ENCODE measurements around the gene KMT2D.
"Not testable (repeated sequence)": the region's sequence is repeated elsewhere in the genome, so short reads cannot be mapped to it uniquely, and the experiment has no call there.

The KMT2D gene

GRCh38 chr12:49088150-49088931 is 27.7 kb upstream of the KMT2D start:
- DNase-seq (ENCODE audit: low read depth in 3 of 3): peak; percentile 39 to 56 (median 46)

DNA sequence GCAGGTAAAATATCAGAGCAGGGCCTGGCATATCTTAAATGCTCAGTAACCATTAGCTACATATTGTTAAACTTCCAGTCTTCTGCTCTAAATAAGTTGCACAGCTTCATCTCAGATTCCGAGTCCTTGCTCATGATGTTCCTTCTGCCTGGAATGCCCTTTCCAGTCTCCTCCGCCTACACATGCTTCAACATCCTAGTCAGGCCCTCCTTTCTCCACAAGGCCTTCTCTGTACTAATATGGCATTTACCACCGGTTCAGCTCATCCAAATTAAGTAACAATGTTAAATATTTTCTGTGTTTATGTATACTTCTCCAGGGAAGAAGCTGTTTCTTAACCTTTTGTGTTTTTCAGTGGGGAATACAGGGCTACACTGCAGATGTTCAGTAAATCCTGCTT is 25.5 kb upstream of the KMT2D start:
- DNase-seq (ENCODE audit: low read depth in 3 of 3): no peak

DNA sequence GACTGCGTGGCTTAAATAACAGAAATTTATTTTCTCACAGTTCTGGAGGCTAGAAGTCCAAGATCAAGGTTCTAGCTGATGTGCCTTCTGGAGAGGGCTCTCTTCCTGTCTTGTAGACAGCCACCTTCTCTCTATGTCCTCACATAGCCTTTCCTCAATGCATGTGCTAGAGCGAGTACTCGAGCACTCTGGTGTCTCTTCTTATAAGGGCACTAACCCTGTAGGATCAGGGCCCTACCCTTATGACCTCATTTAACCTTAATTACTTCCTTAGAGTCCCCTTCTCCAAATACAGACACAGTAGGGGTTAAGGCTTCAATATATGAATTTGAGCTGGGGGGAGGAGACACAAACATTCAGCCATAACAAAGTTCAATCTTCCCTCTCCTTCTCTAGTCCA is 23.8 kb upstream of the KMT2D start:
- DNase-seq (ENCODE audit: low read depth in 3 of 3): no peak

DNA sequence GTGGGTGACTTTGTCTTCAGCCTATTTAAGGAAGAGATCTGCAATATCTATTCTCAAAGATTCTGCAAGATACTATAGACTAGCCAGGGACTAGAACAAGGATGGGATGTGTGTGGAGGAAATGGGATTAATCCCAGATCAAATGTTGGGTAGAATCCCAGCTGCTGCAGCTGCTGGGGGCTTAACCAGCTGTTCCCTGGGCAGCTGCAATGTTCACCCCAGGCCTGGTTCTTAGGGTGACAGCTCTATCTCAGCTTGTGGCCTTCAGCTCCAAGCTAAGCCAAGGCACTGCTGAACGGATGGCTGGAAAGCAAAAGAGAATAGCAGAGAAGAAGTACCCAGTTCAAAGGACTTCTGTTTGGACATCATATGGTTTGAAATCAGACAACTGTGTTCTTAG is 19.2 kb upstream of the KMT2D start:
- no peak for DNase-seq (ENCODE audit: low read depth in 3 of 3)

GRCh38 chr12:49070971-49071370 is 10.4 kb upstream of the KMT2D start:
- no peak for DNase-seq (ENCODE audit: low read depth in 3 of 3)

DNA sequence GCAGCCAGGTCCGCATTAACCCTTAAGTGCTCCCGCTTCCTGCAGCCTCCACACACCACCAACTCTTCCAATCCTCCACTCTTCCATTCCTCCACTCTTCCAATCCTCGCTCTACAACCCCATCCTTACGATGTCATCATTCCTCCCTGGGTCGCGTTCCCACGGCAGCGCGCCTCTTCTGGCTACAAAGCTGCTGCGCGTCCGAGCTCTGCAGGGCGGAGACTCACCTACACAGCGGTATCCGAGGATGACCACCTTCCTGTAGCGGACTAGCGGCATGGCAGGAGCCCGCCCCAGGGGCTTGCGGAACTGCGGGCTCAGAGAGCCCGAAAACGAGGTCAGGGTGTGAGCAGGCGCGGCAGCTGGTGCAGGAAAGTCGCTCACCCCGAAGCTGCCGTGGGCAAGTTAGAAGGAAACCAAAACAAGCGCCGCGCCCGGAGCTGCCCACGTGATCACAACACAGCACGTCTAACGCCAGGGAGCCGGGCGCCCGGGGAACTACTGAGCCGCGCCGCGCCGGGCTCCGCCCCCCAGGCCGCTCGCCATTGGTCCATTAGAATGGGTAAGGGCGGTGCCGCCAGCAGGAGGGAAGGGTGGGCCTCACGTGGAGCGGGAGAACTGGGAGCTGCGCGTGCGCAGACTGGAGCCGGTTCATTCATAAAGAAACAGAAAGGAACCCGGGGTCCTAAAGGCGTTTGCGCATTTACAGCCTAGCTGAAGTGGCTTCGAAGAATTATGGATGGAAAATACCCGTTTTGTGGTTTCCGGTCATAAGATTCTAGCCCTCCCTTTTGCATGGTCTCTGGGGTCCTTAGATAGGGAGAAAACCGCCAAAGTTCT is 9.1 kb upstream of the KMT2D start, which contains the start of gene RHEBL1:
Gene RHEBL1, minus strand, starts transcription at position 473 of the 840 bp plus-strand sequence. Its CDS starts 194 bp downstream, at position 279.
- peak; percentile 96 to 98 (median 98) for DNase-seq (ENCODE audit: low read depth in 3 of 3)

GRCh38 chr12:49068879-49069506 is 8.4 kb upstream of the KMT2D start:
- DNase-seq (ENCODE audit: low read depth in 3 of 3): no peak

DNA sequence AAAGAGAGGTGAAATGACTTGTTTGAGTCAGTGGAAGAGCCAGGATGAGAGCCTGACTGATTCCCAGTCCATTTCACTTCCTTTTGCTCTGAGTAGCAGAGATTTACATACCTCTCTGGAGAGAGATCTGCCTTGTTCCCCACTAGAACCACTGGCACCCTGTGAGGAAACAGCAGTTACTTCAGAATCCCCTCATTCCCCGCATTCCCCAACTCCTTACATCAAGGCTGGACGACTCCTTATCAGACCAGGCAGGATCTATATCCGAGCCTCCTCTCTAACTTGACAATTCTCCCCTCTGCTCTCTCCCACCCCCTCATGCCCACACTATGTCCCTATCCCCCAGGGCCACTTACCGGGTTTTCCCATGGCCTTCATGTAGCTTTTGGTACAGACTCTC is 5.5 kb upstream of the KMT2D start:
- no peak for DNase-seq (ENCODE audit: low read depth in 3 of 3)

GRCh38 chr12:49064767-49065152 is 4.2 kb upstream of the KMT2D start:
- DNase-seq (ENCODE audit: low read depth in 3 of 3): no peak

GRCh38 chr12:49061916-49062315 is 1.3 kb upstream of the KMT2D start:
- not testable (repeated sequence) for DNase-seq (ENCODE audit: low read depth in 3 of 3)

GRCh38 chr12:49061157-49061650 is 610 bp upstream of the KMT2D start:
- DNase-seq (ENCODE audit: low read depth in 3 of 3): no peak

DNA sequence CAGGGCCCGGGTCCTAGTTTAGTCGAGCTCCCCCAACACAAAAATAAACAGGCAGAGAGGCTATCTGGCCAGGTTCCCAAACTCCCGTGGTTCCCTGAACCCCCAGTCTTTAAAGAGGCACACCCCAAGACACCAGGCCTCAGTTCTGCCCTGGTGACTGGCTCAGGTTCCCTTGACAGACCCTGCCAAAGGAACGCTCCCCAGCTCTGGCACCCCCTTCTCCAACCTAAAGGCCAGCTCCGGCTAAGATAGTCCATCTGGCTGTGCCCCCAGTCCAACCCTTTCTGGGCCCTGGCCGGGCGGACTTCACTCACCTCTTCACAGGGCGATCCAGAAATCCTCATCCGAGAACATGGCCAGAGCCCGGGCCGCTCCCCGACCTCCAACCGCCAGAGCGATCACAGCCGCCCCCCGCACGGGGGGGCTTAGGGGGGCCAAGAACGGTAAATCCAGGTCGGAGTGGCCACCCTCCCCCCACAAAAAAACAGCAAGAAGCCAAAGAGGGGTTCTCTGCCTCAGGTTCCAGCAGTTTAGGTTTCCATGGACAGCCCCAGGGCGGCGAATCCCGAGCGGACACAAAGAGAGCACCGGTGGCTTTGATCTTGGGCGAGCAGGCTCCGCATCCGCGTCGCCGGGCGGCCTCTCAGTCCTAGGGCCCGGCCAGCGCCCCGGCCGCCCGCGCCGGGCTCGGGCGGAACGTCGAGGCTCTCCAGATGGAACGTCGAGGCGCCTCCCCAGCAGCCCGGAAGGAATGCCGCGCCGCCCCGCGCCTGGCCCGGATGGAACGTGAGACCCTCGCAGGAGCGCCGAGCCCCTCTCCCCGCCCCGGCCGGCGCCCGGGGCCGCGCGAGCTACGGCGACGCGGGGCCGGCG is 1.1 kb downstream of the KMT2D start:
- DNase-seq (ENCODE audit: low read depth in 3 of 3): no peak

GRCh38 chr12:49059045-49059298 is 1.6 kb downstream of the KMT2D start:
- DNase-seq (ENCODE audit: low read depth in 3 of 3): no peak

- DNase-seq (ENCODE audit: low read depth in 3 of 3): no peak
These were observed 2.1 kb downstream of the KMT2D start for GRCh38 chr12:49058366-49059044.

- DNase-seq (ENCODE audit: low read depth in 3 of 3): no peak
These were observed 2.7 kb downstream of the KMT2D start for GRCh38 chr12:49057888-49058287.

GRCh38 chr12:49055978-49056754 is 4.4 kb downstream of the KMT2D start:
- peak in 2 of 3 experiments; percentile 24 to 28 for DNase-seq (ENCODE audit: low read depth in 3 of 3)

DNA sequence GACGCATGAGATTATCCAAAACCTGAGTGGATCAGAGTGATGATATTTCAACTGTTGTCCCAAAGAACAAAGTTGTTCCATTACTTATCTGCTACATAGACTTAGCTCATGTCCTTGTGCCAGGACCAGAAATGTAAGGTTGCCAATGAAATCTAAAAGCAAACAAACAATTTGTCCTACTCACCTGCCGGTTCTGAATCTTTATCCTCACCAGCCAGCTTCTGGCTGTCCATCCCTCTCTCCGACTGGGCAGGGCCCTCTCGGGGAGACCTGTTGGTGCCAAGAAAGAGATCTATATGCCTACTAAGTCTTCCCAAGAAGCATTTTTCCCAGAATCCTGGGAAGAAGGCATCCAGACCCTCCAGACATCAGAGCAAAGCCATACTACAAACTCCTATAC is 5.5 kb downstream of the KMT2D start:
- no peak for DNase-seq (ENCODE audit: low read depth in 3 of 3)

- no peak for DNase-seq (ENCODE audit: low read depth in 3 of 3)
These were observed 6.1 kb downstream of the KMT2D start for GRCh38 chr12:49054524-49054923.

DNA sequence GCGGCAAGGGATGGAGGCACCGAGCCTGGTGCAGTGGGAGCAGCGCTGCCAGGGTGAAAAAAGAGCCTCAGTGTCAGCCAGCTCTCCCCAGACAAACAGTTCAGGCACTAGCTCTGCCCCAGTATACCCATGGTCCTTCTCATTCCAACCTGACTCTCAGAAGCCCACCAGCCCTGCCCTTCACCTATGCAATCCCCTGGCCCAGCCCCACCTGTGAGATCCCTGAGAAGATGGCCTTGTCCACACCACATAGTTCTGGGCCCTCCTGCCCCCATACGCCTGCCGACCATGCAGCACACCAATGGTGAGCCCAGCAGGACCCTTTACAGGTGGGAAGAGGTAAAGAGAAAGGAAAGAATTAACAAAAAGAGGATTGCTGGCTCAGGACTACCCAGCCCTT is 6.5 kb downstream of the KMT2D start:
- no peak for DNase-seq (ENCODE audit: low read depth in 3 of 3)
